ENCODE data around the gene AKR1C3.
"Not testable (repeated sequence)": the region's sequence is repeated elsewhere in the genome, so short reads cannot be mapped to it uniquely, and the experiment has no call there.

Gene AKR1C3

GRCh38 chr10:5136468-5137087 lies 42.4 kb downstream of the AKR1C3 start:
- no peak for DNase-seq (ENCODE audit: low spot score)

GRCh38 chr10:5137699-5138098 lies 43.5 kb downstream of the AKR1C3 start:
- not testable (repeated sequence) for DNase-seq (ENCODE audit: low spot score)

GRCh38 chr10:5142199-5142598 lies 48.0 kb downstream of the AKR1C3 start:
- DNase-seq (ENCODE audit: low spot score), result no peak

GRCh38 chr10:5143137-5143536 lies 48.9 kb downstream of the AKR1C3 start:
- no peak for DNase-seq (ENCODE audit: low spot score)

- DNase-seq (ENCODE audit: low spot score), result no peak
Measured at GRCh38 chr10:5146920-5147254, 52.7 kb downstream of the AKR1C3 start.

- no peak for DNase-seq (ENCODE audit: low spot score)
Measured at GRCh38 chr10:5147255-5147980, 53.2 kb downstream of the AKR1C3 start.

GRCh38 chr10:5147981-5148677 lies 53.9 kb downstream of the AKR1C3 start:
- no peak for DNase-seq (ENCODE audit: low spot score)

GRCh38 chr10:5148678-5149032 lies 54.4 kb downstream of the AKR1C3 start:
- no peak for DNase-seq (ENCODE audit: low spot score)

- DNase-seq (ENCODE audit: low spot score), result no peak
Measured at GRCh38 chr10:5151076-5151475, 56.9 kb downstream of the AKR1C3 start.

GRCh38 chr10:5155951-5156350 lies 61.7 kb downstream of the AKR1C3 start:
- no peak for DNase-seq (ENCODE audit: low spot score)

All from putamen (tissue), 1 donor.